Measurements from ENCODE around the gene PNPLA7.

- TF ChIP-seq POLR2A (IDR thresholded peaks at IDR 0.05), result no peak
- no peak for TF ChIP-seq CTCF (IDR thresholded peaks at IDR 0.05)
These were observed 121.9 kb downstream of the PNPLA7 start for GRCh38 chr9:137428311-137428630.
